Bronchial epithelial cell (primary cell): Measurements from ENCODE around the gene MICAL2. TPM values are rescaled to one million over a fixed set of nuclear protein-coding genes. Genes with fewer than 3 reads are reported as not detected.

Experiments
- DNase-seq: peaks from one replicate; pipeline ENCODE4 v3.0.0-alpha.2; 2010; ENCODE audit warnings: low read depth
- FAIRE-seq: peaks from 2 replicates; lab custom pipeline; 2011; peaks lifted over from hg19 to GRCh38; lab: Jason Lieb, UNC
- H3K27me3 ChIP-seq: 2 replicates; pipeline ENCODE4 v1.5.1; 2011; ENCODE audit warnings: low read length; ENCODE audit not compliant: control insufficient read depth, insufficient read depth
- H3K36me3 ChIP-seq: 2 replicates; pipeline ENCODE4 v1.5.1; 2011; ENCODE audit warnings: low read length; ENCODE audit not compliant: control insufficient read depth, insufficient read depth
- H3K4me3 ChIP-seq: 2 replicates; pipeline ENCODE4 v1.5.1; 2011; ENCODE audit warnings: mild to moderate bottlenecking, low read depth, low read length, control low read depth
- total RNA-seq: library from RNA; depleted of rRNA; stranded (reverse); fragments of >200 nt; gene quantifications from 2 replicates; pipeline ENCODE4 v1.2.1, GENCODE V29; 2014
- TF ChIP-seq, protein P1 (sequence below): IDR thresholded peaks from 2 replicates; pipeline ENCODE4 v1.5.1; 2011; ENCODE audit warnings: mild to moderate bottlenecking, moderate library complexity, low read length, control low read depth, inconsistent platforms; ENCODE audit not compliant: insufficient read depth, severe bottlenecking

The MICAL2 gene
- total RNA-seq, 1 donor from 2014 or later: 75.0 TPM

DNA sequence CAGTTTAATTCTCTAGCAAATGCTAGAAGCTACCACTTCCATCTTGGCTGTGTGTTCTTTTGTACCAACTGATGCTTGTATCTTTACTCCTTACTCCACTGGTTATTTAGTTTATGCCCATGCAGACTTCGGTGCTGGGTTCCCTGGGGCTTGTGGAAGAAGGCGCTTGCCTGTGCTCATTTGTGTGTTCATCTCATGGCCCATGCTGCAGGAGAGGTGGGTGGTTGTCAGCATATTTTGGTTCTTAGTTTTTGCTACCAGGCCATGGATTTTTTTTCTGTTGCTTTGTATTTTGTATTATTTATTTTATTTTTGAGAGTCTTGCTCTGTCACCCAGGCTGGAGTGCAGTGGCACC is 22.4 kb downstream of the MICAL2 start:
- H3K36me3 ChIP-seq: peaks cover 5% of the 10 kb centered on the region
- no peak for FAIRE-seq
- DNase-seq: no peak
- H3K27me3 ChIP-seq: no peaks in the 10 kb centered on the region
- no peak overlapping the region for H3K4me3 ChIP-seq
- TF ChIP-seq, protein P1, sequence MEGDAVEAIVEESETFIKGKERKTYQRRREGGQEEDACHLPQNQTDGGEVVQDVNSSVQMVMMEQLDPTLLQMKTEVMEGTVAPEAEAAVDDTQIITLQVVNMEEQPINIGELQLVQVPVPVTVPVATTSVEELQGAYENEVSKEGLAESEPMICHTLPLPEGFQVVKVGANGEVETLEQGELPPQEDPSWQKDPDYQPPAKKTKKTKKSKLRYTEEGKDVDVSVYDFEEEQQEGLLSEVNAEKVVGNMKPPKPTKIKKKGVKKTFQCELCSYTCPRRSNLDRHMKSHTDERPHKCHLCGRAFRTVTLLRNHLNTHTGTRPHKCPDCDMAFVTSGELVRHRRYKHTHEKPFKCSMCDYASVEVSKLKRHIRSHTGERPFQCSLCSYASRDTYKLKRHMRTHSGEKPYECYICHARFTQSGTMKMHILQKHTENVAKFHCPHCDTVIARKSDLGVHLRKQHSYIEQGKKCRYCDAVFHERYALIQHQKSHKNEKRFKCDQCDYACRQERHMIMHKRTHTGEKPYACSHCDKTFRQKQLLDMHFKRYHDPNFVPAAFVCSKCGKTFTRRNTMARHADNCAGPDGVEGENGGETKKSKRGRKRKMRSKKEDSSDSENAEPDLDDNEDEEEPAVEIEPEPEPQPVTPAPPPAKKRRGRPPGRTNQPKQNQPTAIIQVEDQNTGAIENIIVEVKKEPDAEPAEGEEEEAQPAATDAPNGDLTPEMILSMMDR: no peak

DNA sequence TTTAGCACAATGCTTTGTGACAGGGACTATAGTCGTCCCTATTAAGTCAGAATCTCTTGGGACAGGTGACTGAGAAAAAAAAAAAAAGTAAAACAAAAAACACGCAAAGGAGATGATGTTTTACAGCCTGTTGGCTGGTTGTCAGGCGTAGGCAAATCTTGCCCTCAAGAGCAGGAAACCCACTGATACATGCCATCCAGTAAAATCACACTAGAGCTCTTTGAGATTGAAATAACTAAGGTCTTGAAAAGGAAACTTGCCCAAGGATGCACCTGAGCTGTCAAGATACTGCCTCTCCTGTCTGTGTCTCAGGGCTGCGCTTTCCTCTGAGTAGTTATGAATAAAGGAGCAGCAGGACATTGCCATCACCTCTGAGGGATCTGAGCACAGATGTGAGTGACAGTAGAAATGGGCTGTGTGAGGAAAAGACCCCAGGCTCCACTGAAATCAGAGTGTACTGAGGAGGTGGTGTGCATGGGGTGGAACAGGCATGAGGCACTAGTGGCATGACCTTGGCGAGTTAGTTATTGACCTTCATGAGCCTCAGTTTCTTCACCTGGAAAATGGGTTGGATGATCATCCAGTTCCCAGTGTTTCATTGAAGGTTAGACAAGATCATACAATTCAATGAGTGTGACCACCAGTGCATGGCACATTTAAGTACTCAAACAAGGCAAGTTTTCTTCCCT is 23.3 kb downstream of the MICAL2 start:
- TF ChIP-seq, protein P1: no peak
- H3K27me3 ChIP-seq: no peaks in the 10 kb centered on the region
- FAIRE-seq: peak; percentile 28
- peaks cover 6% of the 10 kb centered on the region for H3K36me3 ChIP-seq
- no peak overlapping the region for H3K4me3 ChIP-seq
- no peak for DNase-seq

DNA sequence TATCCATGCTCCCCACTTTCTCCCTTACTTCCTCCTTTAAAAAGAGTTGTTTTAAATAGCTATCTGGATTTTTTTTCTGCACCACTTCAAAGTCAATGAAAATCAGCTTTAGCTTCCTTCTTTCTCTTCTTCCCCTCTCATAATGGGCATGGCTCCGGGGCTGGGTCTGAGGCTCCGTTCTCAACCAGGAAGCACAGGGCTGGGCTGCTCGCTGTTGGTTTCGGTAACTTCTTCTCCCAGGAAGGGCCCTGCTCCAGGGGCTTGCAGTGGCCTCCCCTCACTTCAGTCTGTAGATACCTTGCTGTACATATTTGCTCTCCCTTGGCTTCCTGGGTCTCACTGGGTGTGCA is 23.8 kb downstream of the MICAL2 start:
- Histone ChIP-seq H3K36me3 (peaks cover 6% of the 10 kb centered on the region), H3K4me3 (no peak overlapping the region), H3K27me3 (no peaks in the 10 kb centered on the region)
- TF ChIP-seq, protein P1: no peak
- FAIRE-seq (no peak), DNase-seq (no peak)

DNA sequence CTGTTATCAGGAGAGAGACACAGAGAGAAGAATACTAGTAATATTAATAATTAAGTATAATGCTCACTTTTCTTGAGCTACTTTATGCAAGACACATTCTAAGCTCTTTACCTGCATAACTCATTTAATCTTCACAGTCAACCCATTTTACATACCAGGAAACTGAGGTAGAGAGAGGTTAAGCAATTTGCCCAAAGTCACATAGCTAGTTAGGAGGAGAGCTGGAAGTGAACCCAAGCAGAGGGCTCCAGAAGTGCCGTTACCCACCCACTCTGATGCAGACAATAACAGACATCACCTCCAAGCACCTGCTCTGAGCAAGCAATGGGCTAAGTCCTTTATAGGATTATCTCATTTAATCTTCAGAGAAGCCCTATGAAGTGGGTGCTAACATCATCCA is 24.8 kb downstream of the MICAL2 start:
- FAIRE-seq (no peak), DNase-seq (no peak)
- TF ChIP-seq, protein P1: no peak
- Histone ChIP-seq H3K4me3 (no peak overlapping the region), H3K36me3 (peaks cover 6% of the 10 kb centered on the region), H3K27me3 (no peaks in the 10 kb centered on the region)

DNA sequence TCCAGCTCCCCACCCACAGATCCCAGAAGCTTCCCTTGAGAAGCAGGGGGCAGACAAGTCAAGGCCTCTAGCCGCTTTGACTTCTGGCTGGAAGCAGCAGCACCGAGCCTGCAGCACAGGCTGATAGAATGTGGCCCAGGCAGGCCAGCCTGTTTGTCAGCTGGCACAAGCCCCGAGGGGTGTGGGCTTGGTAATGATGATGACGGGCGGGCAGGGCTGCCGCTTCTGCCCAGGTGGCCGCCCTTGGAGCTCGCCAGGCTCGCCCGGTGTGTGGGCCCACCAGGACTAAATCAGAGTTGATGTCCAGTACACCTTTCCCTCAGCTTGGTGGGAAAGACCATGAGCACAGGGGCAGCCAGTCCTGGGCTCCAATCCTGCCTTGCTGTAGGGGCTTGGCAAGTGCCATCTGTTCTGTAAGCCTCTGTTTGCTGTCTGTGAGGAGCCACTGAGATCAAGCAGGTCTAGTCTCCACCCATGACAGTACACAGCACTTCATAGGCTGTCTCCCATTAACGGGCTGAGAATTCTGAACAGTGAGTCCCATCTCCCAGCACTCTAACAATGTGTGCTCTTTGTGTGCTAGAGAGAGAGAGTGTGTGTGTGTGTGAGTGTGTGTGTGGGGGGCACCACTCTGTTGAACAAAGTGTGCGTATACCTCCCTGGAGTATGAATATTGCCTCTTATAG is 26.8 kb downstream of the MICAL2 start:
- no peak overlapping the region for H3K4me3 ChIP-seq
- TF ChIP-seq, protein P1: no peak
- FAIRE-seq: no peak
- no peaks in the 10 kb centered on the region for H3K27me3 ChIP-seq
- peaks cover 5% of the 10 kb centered on the region for H3K36me3 ChIP-seq
- peak; percentile 40 for DNase-seq
